ENCODE measurements around the gene MMAA.
"Not testable (repeated sequence)": the region's sequence is repeated elsewhere in the genome, so short reads cannot be mapped to it uniquely, and the experiment has no call there.

MMAA gene

DNA sequence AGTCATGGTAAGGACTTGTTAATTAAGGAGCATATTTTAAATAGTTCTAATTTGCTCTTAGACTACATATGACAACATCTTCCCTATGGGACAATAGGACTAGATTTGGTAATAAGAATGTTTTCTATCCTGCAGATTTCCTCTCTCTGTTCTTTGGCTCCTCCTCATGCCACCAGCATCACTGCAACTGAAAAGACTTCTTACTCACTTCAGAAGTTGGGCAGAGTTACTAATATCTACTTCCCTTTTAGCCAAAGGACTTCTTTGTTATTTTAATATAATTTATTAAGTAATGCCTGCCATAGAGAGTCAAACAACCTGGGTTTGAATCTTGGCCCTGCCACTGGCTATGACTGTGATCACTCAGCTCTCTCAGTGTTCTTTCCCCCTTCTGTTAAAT lies 16.4 kb downstream of the MMAA start:
- DNase-seq, result no peak

DNA sequence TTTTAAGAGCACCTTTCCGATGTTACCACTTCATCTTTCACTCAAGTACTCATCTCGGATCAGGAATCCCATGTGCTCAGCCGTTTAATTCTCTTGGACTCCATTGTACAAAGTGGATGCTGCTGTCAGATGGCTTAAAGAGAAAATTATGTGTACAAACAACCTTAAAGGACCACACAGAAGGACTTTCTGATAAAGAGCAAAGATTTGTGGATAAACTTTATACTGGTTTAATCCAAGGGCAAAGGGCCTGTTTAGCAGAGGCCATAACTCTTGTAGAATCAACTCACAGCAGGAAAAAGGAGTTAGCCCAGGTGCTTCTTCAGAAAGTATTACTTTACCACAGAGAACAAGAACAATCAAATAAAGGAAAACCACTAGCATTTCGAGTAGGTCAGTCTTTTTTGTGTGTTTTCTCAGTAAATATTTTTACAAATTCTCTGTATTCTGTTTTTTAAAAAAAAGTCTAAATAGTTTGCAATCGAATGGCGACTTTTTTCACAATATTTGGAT lies 20.1 kb downstream of the MMAA start:
- no peak for DNase-seq

DNA sequence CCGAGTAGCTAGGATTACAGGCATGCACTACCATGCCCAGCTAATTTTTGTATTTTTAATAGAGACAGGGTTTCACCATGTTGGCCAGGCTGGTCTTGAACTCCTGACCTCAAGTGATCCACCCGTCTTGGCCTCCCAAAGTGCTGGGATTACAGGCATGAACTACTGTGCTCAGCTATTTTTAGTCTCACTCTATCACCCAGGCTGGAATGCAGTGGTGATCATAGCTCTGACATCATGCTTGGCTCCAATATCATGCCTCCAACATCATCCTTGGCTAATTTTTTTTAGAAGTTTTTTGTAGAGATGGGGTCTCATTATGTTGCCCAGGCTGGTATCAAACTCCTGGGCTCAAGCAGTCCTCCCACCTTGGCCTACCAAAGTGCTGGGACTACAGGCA lies 21.1 kb downstream of the MMAA start:
- not testable (repeated sequence) for DNase-seq

GRCh38 chr4:145643295-145643694 lies 24.1 kb downstream of the MMAA start:
- DNase-seq, result no peak

DNA sequence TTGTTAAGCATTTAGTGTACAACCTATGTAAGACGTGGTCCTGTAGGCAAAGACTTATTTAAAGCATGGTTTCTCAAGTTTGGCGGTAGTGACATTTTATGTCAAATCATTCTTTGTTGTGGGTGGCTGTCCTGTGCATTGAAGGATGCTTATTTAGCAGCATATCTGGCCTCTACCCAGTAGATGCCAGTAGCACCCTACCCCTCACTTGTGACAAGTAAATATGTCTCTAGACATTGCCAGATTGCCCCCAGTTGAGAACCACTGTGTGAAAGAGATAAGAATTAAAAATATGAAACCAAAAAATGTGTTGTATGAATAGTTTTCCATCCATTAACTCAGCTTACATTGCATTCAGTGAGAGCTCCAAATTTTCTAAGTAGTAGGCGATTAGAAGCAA lies 25.5 kb downstream of the MMAA start:
- DNase-seq, result no peak

GRCh38 chr4:145656156-145656555 lies 37.0 kb downstream of the MMAA start:
- DNase-seq, result no peak

DNA sequence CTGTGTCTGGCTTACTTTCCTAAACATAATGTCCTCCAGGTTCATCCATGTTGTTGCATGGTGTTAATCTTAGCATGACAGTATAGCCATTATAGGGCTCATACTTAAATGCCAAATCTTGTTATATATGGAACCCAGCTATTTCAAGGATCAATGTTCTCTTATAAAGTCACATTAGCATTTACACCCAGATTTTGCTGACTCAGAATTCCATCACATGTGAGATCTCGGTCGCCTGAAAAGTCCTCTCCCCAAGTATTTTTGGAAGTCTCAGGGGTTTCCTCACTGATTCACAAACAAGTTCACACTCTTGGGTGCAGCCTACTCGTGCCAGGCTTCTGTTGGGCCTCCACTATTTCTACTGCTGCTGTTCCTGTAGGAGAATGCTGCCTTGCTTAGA lies 40.9 kb downstream of the MMAA start:
- no peak for DNase-seq

- no peak for DNase-seq
These were observed 44.0 kb downstream of the MMAA start for GRCh38 chr4:145663194-145663593.

DNA sequence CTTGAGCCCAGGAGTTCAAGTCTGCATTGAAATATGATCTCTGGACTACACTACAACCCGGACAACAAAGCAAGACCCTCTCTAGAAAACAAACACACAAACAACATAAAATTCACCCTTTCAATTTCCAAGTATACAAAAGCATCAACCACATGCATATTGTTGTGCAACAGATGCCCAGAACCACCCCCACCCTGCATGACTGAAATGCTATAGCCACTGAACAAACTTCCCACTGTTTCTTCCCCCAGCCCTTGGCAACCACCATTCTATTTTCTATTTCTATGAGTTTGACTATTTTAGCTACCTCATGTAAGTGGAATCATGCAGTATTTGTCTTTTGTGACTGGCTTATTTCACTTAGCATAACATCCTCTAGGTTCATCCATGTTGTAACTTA lies 46.6 kb downstream of the MMAA start:
- no peak for DNase-seq

- no peak for DNase-seq
These were observed 51.2 kb downstream of the MMAA start for GRCh38 chr4:145670422-145670821.

- DNase-seq, result no peak
These were observed 60.3 kb downstream of the MMAA start for GRCh38 chr4:145679520-145679919.

GRCh38 chr4:145679991-145680455 lies 60.8 kb downstream of the MMAA start, which contains the start of gene C4orf51:
Gene C4orf51 (plus strand): TSS chr4:145680146. CDS start chr4:145680204, 58 bp downstream.
- no peak for DNase-seq

GRCh38 chr4:145680902-145681301 lies 61.7 kb downstream of the MMAA start:
- DNase-seq, result no peak

DNA sequence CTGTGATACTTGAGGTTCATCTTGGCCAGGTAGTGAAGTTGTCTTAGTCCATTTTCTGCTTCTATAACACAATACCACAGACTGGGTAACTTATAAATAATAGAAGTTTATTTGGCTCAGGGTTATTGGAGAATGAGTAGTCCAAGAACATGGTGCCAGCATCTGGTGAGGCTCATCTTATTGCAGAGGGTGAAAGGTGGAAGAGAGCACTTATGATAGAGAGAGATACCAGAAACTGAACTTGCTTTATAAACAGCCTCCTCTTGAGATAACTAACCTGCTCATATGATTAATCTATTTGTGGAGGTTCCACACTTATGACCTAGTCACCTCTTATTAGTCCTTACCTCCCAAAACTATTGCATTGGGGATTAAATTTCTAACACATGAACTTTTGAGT lies 62.3 kb downstream of the MMAA start:
- no peak for DNase-seq

DNA sequence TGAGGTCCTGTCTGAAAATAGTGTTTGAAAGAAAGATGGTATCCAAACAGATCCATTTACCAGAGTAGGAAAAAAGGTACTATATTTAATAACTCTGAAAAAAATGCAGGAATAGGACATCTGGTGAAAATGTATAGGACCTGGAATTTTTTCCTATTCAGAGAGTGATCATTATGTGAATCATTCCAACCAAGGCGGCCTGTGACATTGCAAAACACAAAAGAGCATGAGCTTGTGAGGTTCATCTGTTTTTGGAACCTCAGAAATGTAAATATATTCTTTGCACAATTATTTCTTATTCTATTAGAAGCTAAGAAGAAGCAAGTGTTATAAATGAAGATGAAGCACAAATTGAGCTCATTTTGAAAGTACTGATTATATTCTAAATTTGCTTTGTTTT lies 62.8 kb downstream of the MMAA start:
- no peak for DNase-seq

GRCh38 chr4:145686991-145687390 lies 67.8 kb downstream of the MMAA start:
- DNase-seq, result no peak

DNA sequence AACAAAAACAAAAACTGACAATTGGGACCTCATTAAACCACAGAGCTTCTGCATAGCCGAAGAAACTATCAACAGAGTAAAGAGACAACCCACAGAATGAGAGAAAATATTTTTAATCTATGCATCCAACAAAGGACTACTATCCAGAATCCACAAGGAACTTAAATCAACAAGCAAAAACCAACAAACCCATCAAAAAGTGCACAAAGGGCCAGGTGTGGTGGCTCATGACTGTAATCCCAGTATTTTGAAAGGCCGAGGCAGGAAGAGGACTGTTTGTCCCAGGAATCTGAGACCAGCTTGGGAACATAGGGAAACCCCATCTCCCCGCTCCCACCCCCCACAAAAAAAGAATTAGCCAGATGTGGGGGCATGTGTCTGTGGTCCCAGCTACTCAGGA lies 71.4 kb downstream of the MMAA start:
- no peak for DNase-seq

DNA sequence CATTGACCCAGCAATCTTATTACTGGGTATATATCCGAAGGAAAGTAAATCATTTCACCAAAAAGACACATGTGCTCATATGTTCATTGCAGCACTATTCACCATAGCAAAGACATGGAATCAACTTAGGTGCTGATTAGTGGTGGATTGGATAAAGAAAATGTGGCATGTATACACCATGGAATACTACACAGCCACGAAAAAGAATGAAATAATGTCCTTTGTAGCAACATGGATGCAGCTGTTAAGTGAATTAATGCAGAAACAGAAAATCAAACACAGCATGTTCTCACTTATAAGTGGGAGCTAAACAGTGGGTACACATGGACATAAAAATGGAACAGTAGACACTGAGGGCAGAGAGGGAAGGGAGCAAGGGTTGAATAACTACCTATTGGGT lies 72.2 kb downstream of the MMAA start:
- not testable (repeated sequence) for DNase-seq

DNA sequence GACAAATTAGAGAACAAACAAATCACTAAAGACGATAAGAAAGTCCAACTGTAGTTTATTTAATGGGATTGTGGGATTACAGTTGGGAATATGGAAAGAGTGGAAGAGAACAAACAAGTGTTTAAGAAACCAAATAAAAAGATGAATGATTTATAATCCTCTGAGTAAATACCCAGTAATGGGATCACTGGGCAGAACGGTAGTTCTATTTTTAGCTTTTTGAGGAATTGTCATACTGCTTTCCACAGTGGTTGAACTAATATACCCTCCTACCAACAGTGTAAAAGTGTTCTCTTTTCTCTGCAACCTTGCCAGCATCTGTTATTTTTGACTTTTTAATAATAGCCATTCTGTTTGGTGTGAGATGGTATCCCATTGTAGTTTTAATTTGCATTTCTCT lies 75.7 kb downstream of the MMAA start:
- no peak for DNase-seq

- DNase-seq, result no peak
These were observed 78.1 kb downstream of the MMAA start for GRCh38 chr4:145697332-145697731.

- no peak for DNase-seq
These were observed 79.3 kb downstream of the MMAA start for GRCh38 chr4:145698507-145698906.

GRCh38 chr4:145703850-145704497 lies 84.8 kb downstream of the MMAA start:
- no peak for DNase-seq

GRCh38 chr4:145709336-145709735 lies 90.2 kb downstream of the MMAA start:
- DNase-seq, result no peak

Measured in CD4-positive, alpha-beta T cell treated with Interleukin-15 for 1 hour (primary cell).